Hepatocyte (in vitro differentiated cells): ENCODE results near the gene RAB3GAP2.
"Not testable (repeated sequence)": the region's sequence is repeated elsewhere in the genome, so short reads cannot be mapped to it uniquely, and the experiment has no call there.

ENCODE experiments used
- CTCF ChIP-seq: fragments of 200-600 bp; sonication (generic); IDR thresholded peaks from 2 replicates; pipeline ENCODE4 v1.5.1; 2016; ENCODE audit warnings: antibody characterized with exemption, mild to moderate bottlenecking; ENCODE audit not compliant: poor library complexity
- EZH2 ChIP-seq: fragments of 200-600 bp; sonication (generic); IDR thresholded peaks from 2 replicates; pipeline ENCODE4 v1.6.1; 2016; ENCODE audit warnings: antibody characterized with exemption, mild to moderate bottlenecking, borderline replicate concordance

- not testable (repeated sequence) for TF ChIP-seq CTCF, EZH2
Measured at GRCh38 chr1:220256194-220256593, 16.1 kb downstream of the RAB3GAP2 start.
